ENCODE data around the gene GRIFIN. TPM values are rescaled to one million over a fixed set of nuclear protein-coding genes. Genes with fewer than 3 reads are reported as not detected.

Gene GRIFIN
- total RNA-seq, 1 donor from 2014 or later = not detected

DNA sequence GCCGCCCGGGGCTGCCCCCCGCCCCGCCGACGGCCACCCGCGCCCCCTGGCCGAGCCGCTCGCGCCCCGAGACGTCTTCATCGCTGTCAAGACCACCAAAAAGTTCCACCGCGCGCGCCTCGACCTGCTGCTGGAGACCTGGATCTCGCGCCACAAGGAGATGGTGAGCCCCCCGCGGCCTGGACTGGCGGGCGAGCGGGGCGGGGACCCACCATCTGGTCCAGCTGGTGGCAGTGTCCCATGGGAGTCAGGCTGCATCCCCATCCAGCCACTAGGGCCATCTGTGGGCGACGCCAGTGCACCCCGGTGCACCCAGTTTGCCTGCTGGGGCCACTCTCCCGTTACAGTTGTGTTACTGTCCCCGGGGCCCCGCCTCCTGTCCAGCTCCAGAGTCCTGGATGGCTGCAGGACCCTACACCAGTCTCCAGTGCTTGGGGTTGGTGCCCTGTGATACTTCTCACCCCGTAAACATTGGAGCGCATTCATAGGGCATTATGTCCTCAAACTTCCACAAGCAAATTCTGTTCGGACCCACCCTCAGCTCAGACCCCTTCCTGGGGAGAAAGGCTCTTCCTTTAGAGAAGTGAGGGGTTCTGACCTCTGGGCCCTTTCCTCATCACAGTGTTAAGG is 44.0 kb upstream of the GRIFIN start:
- H3K27me3 ChIP-seq (ENCODE audit: control insufficient read depth in 3 of 3, insufficient read depth in 3 of 3, low read length in 3 of 3) = peaks cover 25 to 46% (median 28%) of the 10 kb centered on the region in 3 donors
- no peaks in the 10 kb centered on the region for H3K36me3 ChIP-seq (ENCODE audit: control insufficient read depth in 3 of 3, insufficient read depth in 3 of 3, low read length in 3 of 3)
- peak overlapping the region; percentile 58 to 66 (median 66) for H3K4me3 ChIP-seq (ENCODE audit: low read length in 3 of 3)
- no peaks in the 10 kb centered on the region for H3K9me3 ChIP-seq (ENCODE audit: control insufficient read depth in 3 of 3, low read length in 3 of 3)
- H3K27ac ChIP-seq (ENCODE audit: low read depth, low read length) = no peak overlapping the region
- peak overlapping the region in 2 of 3 donors; percentile 38 to 66 for H3K9ac ChIP-seq (ENCODE audit: low read depth in 1 of 3, low read length in 3 of 3)
- peaks cover 28 to 49% (median 37%) of the 10 kb centered on the region in 3 donors for H3K4me1 ChIP-seq (ENCODE audit: control insufficient read depth in 3 of 3, insufficient read depth in 3 of 3, low read length in 3 of 3)

DNA sequence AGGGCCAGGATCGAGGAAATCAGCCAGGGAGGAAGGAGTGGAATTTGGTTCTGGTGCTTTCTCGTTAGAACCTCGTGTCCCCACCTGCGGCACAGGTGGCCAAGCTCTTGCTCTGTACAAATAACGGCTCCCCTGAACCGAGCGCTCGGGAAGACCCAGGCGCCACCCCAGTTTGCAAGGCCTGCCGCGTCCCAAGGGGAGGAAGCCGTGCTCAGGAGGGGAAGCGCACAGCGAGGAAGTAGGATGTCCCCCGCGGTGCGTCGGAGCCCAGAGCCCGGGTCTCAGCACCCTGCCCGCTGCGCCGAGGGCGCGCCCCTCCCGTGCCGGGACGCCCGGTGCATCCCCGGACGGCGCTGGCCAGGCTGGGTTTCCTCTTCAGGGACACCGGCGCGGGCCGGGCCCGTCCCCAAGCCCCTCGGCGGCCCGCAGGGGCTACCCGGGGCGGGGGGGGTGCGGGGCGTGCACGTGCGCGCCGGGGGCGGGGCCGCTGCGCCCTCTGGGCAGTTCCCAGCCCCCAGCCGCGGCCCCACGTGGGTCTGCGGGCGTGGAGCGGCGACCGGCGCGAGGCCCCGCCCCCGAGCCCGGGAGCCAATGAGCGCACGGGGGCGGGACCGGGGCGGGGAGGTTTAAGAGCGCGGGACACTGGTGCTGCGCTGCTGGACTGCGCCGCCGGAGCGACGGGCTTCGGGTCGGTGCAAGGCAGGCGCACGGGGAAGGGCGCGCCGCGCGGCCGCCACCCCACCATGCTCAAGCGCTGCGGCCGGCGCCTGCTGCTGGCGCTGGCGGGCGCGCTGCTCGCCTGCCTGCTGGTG is 43.1 kb upstream of the GRIFIN start, which contains the start of gene LFNG:
Gene LFNG, plus strand, starts transcription at position 656 of the 812 bp plus-strand sequence. Its CDS starts 88 bp downstream, at position 744.
- Histone ChIP-seq H3K27ac (ENCODE audit: low read depth, low read length) (no peak within 1 kb of the TSS), H3K27me3 (ENCODE audit: control insufficient read depth in 3 of 3, insufficient read depth in 3 of 3, low read length in 3 of 3) (peaks cover 21 to 39% (median 27%) of the 10 kb centered on the region in 3 donors), H3K4me3 (ENCODE audit: low read length in 3 of 3) (peak within 1 kb of the TSS; percentile 61 to 66 (median 66)), H3K9me3 (ENCODE audit: control insufficient read depth in 3 of 3, low read length in 3 of 3) (no peaks in the 10 kb centered on the region), H3K36me3 (ENCODE audit: control insufficient read depth in 3 of 3, insufficient read depth in 3 of 3, low read length in 3 of 3) (no peaks in the 10 kb centered on the region), H3K9ac (ENCODE audit: low read depth in 1 of 3, low read length in 3 of 3) (peak within 1 kb of the TSS in 2 of 3 donors; percentile 38 to 66), H3K4me1 (ENCODE audit: control insufficient read depth in 3 of 3, insufficient read depth in 3 of 3, low read length in 3 of 3) (peaks cover 26 to 46% (median 37%) of the 10 kb centered on the region in 3 donors)

DNA sequence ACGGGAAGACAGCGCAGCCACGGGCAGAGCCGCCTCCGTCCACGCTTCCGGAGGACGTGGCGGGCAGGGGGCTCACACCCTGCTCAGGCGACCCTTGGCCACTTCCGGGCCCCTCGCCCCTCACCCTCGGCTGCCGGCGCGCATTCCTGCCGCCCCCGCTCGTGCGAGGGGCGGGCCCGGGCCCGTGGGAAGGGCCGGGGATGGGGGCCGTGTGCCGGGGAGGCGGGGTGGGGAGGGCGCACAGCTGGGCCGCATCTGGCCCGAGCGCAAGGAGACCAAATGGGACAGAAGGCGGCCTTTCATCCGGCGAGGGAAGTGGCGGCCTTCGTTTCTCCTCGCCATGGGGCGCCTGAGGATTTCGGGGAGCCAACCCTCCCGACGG is 42.5 kb upstream of the GRIFIN start:
- H3K4me1 ChIP-seq (ENCODE audit: control insufficient read depth in 3 of 3, insufficient read depth in 3 of 3, low read length in 3 of 3) = peaks cover 21 to 40% (median 31%) of the 10 kb centered on the region in 3 donors
- no peak overlapping the region for H3K27ac ChIP-seq (ENCODE audit: low read depth, low read length)
- H3K9ac ChIP-seq (ENCODE audit: low read depth in 1 of 3, low read length in 3 of 3) = peak overlapping the region in 1 of 3 donors; percentile 16
- H3K4me3 ChIP-seq (ENCODE audit: low read length in 3 of 3) = peak overlapping the region; percentile 54 to 64 (median 61)
- H3K27me3 ChIP-seq (ENCODE audit: control insufficient read depth in 3 of 3, insufficient read depth in 3 of 3, low read length in 3 of 3) = peaks cover 21 to 36% (median 26%) of the 10 kb centered on the region in 3 donors
- H3K9me3 ChIP-seq (ENCODE audit: control insufficient read depth in 3 of 3, low read length in 3 of 3) = no peaks in the 10 kb centered on the region
- no peaks in the 10 kb centered on the region for H3K36me3 ChIP-seq (ENCODE audit: control insufficient read depth in 3 of 3, insufficient read depth in 3 of 3, low read length in 3 of 3)

- Histone ChIP-seq H3K4me3 (ENCODE audit: low read length in 3 of 3) (no peak overlapping the region), H3K9ac (ENCODE audit: low read depth in 1 of 3, low read length in 3 of 3) (no peak overlapping the region)
Observed at GRCh38 chr7:2517678-2518507, 41.7 kb upstream of the GRIFIN start.

GRCh38 chr7:2517026-2517425 is 40.8 kb upstream of the GRIFIN start:
- H3K36me3 ChIP-seq (ENCODE audit: control insufficient read depth in 3 of 3, insufficient read depth in 3 of 3, low read length in 3 of 3) = no peaks in the 10 kb centered on the region
- no peaks in the 10 kb centered on the region for H3K9me3 ChIP-seq (ENCODE audit: control insufficient read depth in 3 of 3, low read length in 3 of 3)
- no peak overlapping the region for H3K4me3 ChIP-seq (ENCODE audit: low read length in 3 of 3)
- H3K9ac ChIP-seq (ENCODE audit: low read depth in 1 of 3, low read length in 3 of 3) = no peak overlapping the region
- H3K4me1 ChIP-seq (ENCODE audit: control insufficient read depth in 3 of 3, insufficient read depth in 3 of 3, low read length in 3 of 3) = peaks cover 22 to 32% (median 27%) of the 10 kb centered on the region in 3 donors
- no peak overlapping the region for H3K27ac ChIP-seq (ENCODE audit: low read depth, low read length)
- H3K27me3 ChIP-seq (ENCODE audit: control insufficient read depth in 3 of 3, insufficient read depth in 3 of 3, low read length in 3 of 3) = peaks cover 15 to 34% (median 34%) of the 10 kb centered on the region in 3 donors

More at GRCh38 chr7:2517678-2518507, 41.7 kb upstream of the GRIFIN start:
- peaks cover 23 to 35% (median 27%) of the 10 kb centered on the region in 3 donors for H3K27me3 ChIP-seq (ENCODE audit: control insufficient read depth in 3 of 3, insufficient read depth in 3 of 3, low read length in 3 of 3)
- H3K9me3 ChIP-seq (ENCODE audit: control insufficient read depth in 3 of 3, low read length in 3 of 3) = no peaks in the 10 kb centered on the region
- H3K4me1 ChIP-seq (ENCODE audit: control insufficient read depth in 3 of 3, insufficient read depth in 3 of 3, low read length in 3 of 3) = peaks cover 15 to 32% (median 24%) of the 10 kb centered on the region in 3 donors
- no peaks in the 10 kb centered on the region for H3K36me3 ChIP-seq (ENCODE audit: control insufficient read depth in 3 of 3, insufficient read depth in 3 of 3, low read length in 3 of 3)
- H3K27ac ChIP-seq (ENCODE audit: low read depth, low read length) = no peak overlapping the region

GRCh38 chr7:2516194-2516555 is 40.0 kb upstream of the GRIFIN start:
- Histone ChIP-seq H3K36me3 (ENCODE audit: control insufficient read depth in 3 of 3, insufficient read depth in 3 of 3, low read length in 3 of 3) (no peaks in the 10 kb centered on the region), H3K9me3 (ENCODE audit: control insufficient read depth in 3 of 3, low read length in 3 of 3) (no peaks in the 10 kb centered on the region), H3K27me3 (ENCODE audit: control insufficient read depth in 3 of 3, insufficient read depth in 3 of 3, low read length in 3 of 3) (peaks cover 8 to 29% (median 28%) of the 10 kb centered on the region in 3 donors), H3K4me1 (ENCODE audit: control insufficient read depth in 3 of 3, insufficient read depth in 3 of 3, low read length in 3 of 3) (peaks cover 16 to 31% (median 25%) of the 10 kb centered on the region in 3 donors), H3K27ac (ENCODE audit: low read depth, low read length) (no peak overlapping the region), H3K9ac (ENCODE audit: low read depth in 1 of 3, low read length in 3 of 3) (no peak overlapping the region), H3K4me3 (ENCODE audit: low read length in 3 of 3) (no peak overlapping the region)

- peaks cover 8 to 28% (median 28%) of the 10 kb centered on the region in 3 donors for H3K27me3 ChIP-seq (ENCODE audit: control insufficient read depth in 3 of 3, insufficient read depth in 3 of 3, low read length in 3 of 3)
- H3K4me1 ChIP-seq (ENCODE audit: control insufficient read depth in 3 of 3, insufficient read depth in 3 of 3, low read length in 3 of 3) = peaks cover 16 to 35% (median 26%) of the 10 kb centered on the region in 3 donors
- no peaks in the 10 kb centered on the region for H3K9me3 ChIP-seq (ENCODE audit: control insufficient read depth in 3 of 3, low read length in 3 of 3)
- H3K4me3 ChIP-seq (ENCODE audit: low read length in 3 of 3) = no peak overlapping the region
- H3K27ac ChIP-seq (ENCODE audit: low read depth, low read length) = no peak overlapping the region
- H3K36me3 ChIP-seq (ENCODE audit: control insufficient read depth in 3 of 3, insufficient read depth in 3 of 3, low read length in 3 of 3) = no peaks in the 10 kb centered on the region
- no peak overlapping the region for H3K9ac ChIP-seq (ENCODE audit: low read depth in 1 of 3, low read length in 3 of 3)
Observed at GRCh38 chr7:2515424-2516193, 39.4 kb upstream of the GRIFIN start.

- Histone ChIP-seq H3K27me3 (ENCODE audit: control insufficient read depth in 3 of 3, insufficient read depth in 3 of 3, low read length in 3 of 3) (peaks cover 8 to 26% (median 23%) of the 10 kb centered on the region in 3 donors), H3K9ac (ENCODE audit: low read depth in 1 of 3, low read length in 3 of 3) (no peak overlapping the region), H3K27ac (ENCODE audit: low read depth, low read length) (no peak overlapping the region), H3K36me3 (ENCODE audit: control insufficient read depth in 3 of 3, insufficient read depth in 3 of 3, low read length in 3 of 3) (no peaks in the 10 kb centered on the region), H3K4me3 (ENCODE audit: low read length in 3 of 3) (no peak overlapping the region), H3K4me1 (ENCODE audit: control insufficient read depth in 3 of 3, insufficient read depth in 3 of 3, low read length in 3 of 3) (peaks cover 18 to 34% (median 28%) of the 10 kb centered on the region in 3 donors), H3K9me3 (ENCODE audit: control insufficient read depth in 3 of 3, low read length in 3 of 3) (no peaks in the 10 kb centered on the region)
Observed at GRCh38 chr7:2514473-2515423, 38.5 kb upstream of the GRIFIN start.

Measured in skeletal muscle tissue (tissue), 4 donors.